GM12878 (cell line): Measurements from ENCODE around the gene S100A3.

Experiments
- CTCF ChIP-seq, 3 experiments: IDR thresholded peaks in 2 of 3; conservative IDR thresholded peaks in 1 of 3; 2 replicates each; pipeline ENCODE4 v1.5.1; 2011; ENCODE audit warnings: low read depth in 3 of 3, low read length in 3 of 3, mild to moderate bottlenecking in 3 of 3, control low read depth in 2 of 3, moderate library complexity in 2 of 3, inconsistent platforms in 1 of 3, mixed read lengths in 1 of 3; ENCODE audit not compliant: control insufficient read depth in 2 of 3, insufficient read depth in 1 of 3; ENCODE audit errors: extremely low read depth in 1 of 3
- ELK1 ChIP-seq: IDR thresholded peaks from 2 replicates; pipeline ENCODE4 v1.6.1; 2012; ENCODE audit warnings: low read depth, low read length, improper control_type of control experiment
- EP300 ChIP-seq, 2 experiments: fragments of 150-350 bp in 1 of 2; IDR thresholded peaks; 2 replicates each; pipeline ENCODE4 v1.6.1; 2011 to 2012; ENCODE audit warnings: low read depth in 2 of 2, low read length in 2 of 2, borderline replicate concordance in 1 of 2, improper control_type of control experiment in 1 of 2, inconsistent platforms in 1 of 2; ENCODE audit not compliant: control insufficient read depth in 1 of 2
- GABPA ChIP-seq: IDR thresholded peaks from 2 replicates; pipeline ENCODE4 v1.6.1; 2014; ENCODE audit warnings: antibody characterized with exemption, low read depth, mild to moderate bottlenecking, inconsistent platforms
- LARP7 ChIP-seq: fragments of 450-650 bp; IDR thresholded peaks from 2 replicates; pipeline ENCODE4 v1.6.1; 2017; ENCODE audit warnings: mild to moderate bottlenecking
- MXI1 ChIP-seq: fragments of 150-350 bp; IDR thresholded peaks from 2 replicates; pipeline ENCODE4 v1.6.1; 2011; ENCODE audit warnings: low read depth, mild to moderate bottlenecking, inconsistent platforms, low read length, improper control_type of control experiment
- NRF1 ChIP-seq: conservative IDR thresholded peaks from 2 replicates; pipeline ENCODE4 v1.6.1; 2011; ENCODE audit warnings: mild to moderate bottlenecking, low read depth, low read length, improper control_type of control experiment
- POLR2A ChIP-seq: IDR thresholded peaks from 2 replicates; pipeline ENCODE4 v1.6.1; 2011; ENCODE audit warnings: low read depth, mild to moderate bottlenecking, low read length
- POLR2AphosphoS5 ChIP-seq: IDR thresholded peaks from 2 replicates; pipeline ENCODE4 v1.6.1; 2011; ENCODE audit warnings: mild to moderate bottlenecking, low read length, inconsistent platforms
- SIX5 ChIP-seq: IDR thresholded peaks from 2 replicates; pipeline ENCODE4 v1.6.1; 2011; ENCODE audit warnings: mild to moderate bottlenecking, low read depth, low read length, moderate library complexity; ENCODE audit not compliant: severe bottlenecking
- SPI1 ChIP-seq: IDR thresholded peaks from 2 replicates; pipeline ENCODE4 v1.6.1; 2011; ENCODE audit warnings: low read depth, mild to moderate bottlenecking, low read length, moderate library complexity, borderline replicate concordance; ENCODE audit not compliant: insufficient read depth
- SUPT20H ChIP-seq: IDR thresholded peaks from 2 replicates; pipeline ENCODE4 v1.6.1; 2011; ENCODE audit warnings: low read depth, mild to moderate bottlenecking, low read length, moderate library complexity, borderline replicate concordance; ENCODE audit not compliant: control insufficient read depth

DNA sequence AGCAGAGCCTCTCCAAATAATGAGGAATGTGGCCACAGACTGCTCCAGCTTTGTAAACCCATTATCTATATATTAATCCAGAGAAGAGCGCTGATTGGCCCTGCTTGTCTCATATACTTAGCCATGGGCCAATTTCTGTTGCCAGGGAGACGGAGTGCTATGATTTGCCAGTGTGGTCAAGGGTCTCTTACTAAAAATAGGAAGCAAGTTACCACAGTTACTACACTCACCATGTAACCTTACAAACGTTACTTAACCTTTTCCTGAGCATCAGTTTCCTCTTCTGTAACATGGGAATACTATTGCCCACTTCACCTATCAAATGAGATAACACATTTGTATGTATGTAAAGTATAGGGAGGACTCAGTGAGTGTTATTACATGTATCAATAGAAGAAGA is 24.3 kb upstream of the S100A3 start:
- TF ChIP-seq POLR2AphosphoS5 (no peak), GABPA (no peak), EP300 (IDR thresholded peaks at IDR 0.05; ENCODE audit: borderline replicate concordance in 1 of 2, control insufficient read depth in 1 of 2, low read depth in 2 of 2, low read length in 2 of 2) (no peak), CTCF (IDR thresholded peaks at IDR 0.05 in 2 of 3, conservative IDR thresholded peaks at IDR 0.05 in 1 of 3; ENCODE audit: control insufficient read depth in 2 of 3, extremely low read depth in 1 of 3, insufficient read depth in 1 of 3, low read depth in 3 of 3, low read length in 3 of 3) (no peak), SIX5 (no peak), ELK1 (no peak), NRF1 (no peak), POLR2A (no peak), MXI1 (no peak), SUPT20H (no peak), SPI1 (no peak), LARP7 (no peak)
